ENCODE results near the gene OPHN1. TPM values are rescaled to one million over a fixed set of nuclear protein-coding genes. Genes with fewer than 3 reads are reported as not detected.

OPHN1 gene, protein sequence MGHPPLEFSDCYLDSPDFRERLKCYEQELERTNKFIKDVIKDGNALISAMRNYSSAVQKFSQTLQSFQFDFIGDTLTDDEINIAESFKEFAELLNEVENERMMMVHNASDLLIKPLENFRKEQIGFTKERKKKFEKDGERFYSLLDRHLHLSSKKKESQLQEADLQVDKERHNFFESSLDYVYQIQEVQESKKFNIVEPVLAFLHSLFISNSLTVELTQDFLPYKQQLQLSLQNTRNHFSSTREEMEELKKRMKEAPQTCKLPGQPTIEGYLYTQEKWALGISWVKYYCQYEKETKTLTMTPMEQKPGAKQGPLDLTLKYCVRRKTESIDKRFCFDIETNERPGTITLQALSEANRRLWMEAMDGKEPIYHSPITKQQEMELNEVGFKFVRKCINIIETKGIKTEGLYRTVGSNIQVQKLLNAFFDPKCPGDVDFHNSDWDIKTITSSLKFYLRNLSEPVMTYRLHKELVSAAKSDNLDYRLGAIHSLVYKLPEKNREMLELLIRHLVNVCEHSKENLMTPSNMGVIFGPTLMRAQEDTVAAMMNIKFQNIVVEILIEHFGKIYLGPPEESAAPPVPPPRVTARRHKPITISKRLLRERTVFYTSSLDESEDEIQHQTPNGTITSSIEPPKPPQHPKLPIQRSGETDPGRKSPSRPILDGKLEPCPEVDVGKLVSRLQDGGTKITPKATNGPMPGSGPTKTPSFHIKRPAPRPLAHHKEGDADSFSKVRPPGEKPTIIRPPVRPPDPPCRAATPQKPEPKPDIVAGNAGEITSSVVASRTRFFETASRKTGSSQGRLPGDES
- polyA plus RNA-seq (ENCODE audit: insufficient read length), result 9.8 TPM
- long read RNA-seq, donor 1, result 0 reads
- long read RNA-seq, donor 2, full-length matches to known transcripts, result 1 of 1 reads
- long read RNA-seq, donor 2, partial matches to known transcripts, result 0 of 1 reads
- long read RNA-seq, donor 2, other reads (novel, unspliced or antisense), result 0 of 1 reads
- long read RNA-seq, donor 3, result 0 reads
- long read RNA-seq, donor 4, result 0 reads
- long read RNA-seq, donor 5, result 0 reads
- long read RNA-seq, donor 6, result 0 reads
- long read RNA-seq, donor 7, result 0 reads
- long read RNA-seq, donor 8, full-length matches to known transcripts, result 1 of 1 reads
- long read RNA-seq, donor 8, partial matches to known transcripts, result 0 of 1 reads
- long read RNA-seq, donor 8, other reads (novel, unspliced or antisense), result 0 of 1 reads

DNA sequence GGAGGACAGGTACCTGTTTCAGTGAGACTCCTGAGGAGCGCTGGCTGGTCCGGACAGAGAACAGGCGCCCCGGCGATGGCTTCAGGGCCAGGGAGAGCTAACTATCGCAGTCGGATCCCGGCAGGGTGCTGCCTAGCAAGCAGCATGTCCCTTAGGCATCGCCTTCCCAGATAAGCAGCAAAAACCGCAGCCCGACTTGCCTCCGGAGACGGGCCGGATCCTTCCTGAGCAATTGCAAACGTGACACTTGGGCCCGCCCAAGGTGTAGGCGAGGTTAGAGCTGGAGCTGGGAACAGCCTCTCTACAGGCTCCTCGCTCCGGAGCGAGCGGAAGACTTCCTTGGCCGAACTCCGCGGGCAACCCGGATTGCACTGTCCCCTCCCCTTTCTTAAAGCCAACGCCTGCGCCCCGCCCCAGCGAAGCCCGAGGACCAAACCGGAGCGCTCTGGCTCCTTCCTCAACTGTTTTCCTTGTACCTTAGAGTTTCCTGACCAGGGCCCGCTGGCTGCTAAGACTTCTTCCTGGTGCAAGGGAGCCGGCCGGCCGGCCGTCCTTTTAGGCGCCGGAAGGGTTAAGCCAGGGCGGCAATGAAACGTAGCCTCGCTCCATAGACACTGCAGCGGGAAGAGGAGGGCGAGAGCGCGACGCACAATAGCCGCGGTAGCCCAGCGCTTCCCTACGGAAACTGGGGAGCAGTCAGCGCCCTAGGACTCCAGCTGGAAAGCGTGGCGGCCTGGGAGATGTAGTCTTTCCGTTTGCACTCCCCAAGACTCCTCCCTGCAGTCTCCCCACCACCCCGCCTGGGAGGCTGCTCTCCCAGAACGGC, at the start of gene OPHN1:
TSS of gene OPHN1 (minus strand) at position 341 of the 826 bp plus-strand sequence. CDS start 475 bp downstream, outside the sequence.
- DNase-seq, result peak; percentile 50

DNA sequence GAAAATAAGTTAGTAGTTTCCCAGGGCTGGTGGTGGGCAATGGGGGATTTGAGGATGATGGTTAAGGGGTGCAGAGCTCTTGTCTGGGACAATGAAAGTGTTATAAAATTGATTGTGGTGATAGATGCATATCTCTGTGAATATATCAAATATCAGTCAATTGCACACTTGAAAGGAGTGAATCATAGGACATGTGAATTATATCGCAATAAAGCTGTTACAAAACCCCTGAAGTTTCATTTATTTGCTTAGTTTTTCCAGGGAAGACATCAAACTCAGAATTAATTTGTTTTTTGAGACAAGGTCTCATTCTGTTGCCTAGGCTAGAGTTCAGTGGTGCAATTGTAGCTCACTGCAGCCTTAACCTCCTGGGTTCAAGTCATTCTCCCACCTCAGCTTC, 47.7 kb upstream of the OPHN1 start:
- no peak for DNase-seq

DNA sequence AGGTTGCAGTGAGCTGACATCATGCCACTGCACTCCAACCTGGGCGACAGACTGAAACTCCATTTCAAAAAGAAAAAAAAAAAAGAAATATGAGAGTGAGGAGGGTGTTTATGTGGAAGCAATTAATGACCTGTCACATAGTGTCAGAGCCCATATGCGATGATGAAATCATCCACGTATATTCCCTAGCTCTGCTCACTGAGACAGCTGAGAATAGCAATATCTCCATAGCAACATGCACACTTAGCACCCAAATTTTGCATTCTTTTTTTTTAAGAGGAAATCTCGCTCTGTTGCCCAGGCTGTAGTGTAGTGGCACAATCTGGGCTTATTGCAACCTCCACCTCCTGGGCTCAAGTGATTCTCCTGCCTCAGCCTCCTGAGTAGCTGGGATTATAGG, 31.5 kb upstream of the OPHN1 start:
- no peak for DNase-seq

DNA sequence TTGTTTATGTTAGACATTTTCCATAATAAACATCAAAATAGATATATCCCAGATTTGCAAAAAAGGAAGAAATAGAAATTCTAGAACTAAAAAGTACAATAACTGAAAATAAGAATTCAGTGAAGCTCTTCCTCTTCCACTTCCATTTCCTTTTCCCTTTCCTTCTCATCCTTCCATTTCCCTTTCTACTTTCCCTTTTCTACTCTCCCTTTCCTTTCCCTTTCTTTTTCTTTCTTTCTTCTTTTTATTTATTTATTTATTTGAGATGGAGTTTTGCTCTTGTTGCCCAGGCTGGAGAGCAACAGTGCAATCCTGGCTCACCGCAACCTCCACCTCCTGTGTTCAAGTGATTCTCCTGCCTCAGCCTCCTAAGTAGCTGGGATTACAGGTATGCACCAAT, 30.6 kb upstream of the OPHN1 start:
- DNase-seq, result no peak

DNA sequence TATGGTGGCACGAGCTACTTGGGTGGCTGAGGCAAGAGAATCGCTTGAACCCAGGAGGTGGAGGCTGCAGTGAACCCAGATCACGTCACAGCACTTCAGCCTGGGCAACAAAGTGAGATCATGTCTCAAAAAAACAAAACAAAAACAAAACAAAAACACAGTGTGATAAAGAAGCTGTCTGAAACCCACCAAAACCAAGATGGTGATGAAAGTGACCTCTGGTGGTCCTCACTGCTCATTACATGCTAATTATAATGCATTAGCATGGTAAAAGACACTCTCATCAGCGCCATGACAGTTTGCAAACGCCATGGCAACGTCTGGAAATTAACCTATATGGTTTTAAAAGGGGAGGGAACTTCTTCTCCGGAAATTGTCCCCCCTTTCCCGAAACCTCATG, 29.4 kb upstream of the OPHN1 start:
- DNase-seq, result peak; percentile 25

DNA sequence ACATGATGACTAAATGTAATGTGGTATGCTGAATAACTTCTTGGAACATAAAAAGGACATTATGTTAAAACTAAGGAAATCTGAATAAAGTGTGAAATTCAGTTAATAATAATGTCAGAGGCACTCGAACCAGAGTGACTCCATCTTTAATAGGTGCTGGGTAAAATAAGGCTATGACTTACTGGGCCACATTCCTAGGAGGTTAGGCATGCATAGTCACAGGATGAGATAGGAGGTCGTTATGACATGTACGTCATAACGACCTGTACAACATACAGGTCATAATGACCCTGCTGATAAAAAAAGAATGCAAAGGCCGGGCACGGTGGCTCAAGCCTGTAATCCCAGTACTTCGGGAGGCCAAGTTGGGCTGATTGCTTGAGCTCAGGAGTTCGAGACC, 28.9 kb upstream of the OPHN1 start:
- DNase-seq, result no peak

DNA sequence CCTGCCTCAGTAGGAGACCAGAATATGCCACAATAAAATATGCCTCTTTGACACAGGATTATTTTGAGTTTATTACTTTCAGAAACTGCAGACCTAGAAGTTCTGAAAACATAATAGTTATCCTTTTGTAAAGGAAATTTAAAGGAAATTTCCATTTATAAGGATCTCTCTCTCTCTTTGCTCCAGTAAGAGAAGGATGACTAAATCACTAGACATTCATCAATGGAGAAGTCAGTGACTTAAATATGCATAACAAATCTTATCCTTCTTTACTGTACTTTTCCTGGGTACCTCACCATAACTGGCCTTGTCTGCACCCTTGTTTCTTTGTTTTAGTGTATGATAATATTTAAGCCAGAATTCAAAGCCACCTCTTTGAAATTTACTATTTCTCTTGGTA, 28.3 kb upstream of the OPHN1 start:
- DNase-seq, result no peak

DNA sequence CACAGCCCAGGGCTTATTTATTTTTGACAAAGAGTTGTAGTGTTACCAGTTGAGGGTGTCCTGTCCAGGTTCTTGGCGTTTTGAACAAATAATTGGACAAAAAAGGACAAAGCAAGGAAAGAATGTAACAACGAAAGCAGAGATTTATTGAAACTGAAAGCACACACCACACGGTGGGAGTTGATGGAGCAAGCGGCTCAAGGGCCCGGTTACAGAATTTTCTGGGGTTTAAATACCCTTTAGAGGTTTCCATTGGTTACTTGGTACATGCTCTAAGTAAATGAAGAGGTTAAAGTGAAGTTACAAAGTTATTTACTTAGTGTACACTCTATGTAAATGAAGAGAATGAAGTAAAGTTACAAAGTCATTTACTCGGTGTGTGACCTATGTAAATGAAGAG, 27.8 kb upstream of the OPHN1 start:
- no peak for DNase-seq

DNA sequence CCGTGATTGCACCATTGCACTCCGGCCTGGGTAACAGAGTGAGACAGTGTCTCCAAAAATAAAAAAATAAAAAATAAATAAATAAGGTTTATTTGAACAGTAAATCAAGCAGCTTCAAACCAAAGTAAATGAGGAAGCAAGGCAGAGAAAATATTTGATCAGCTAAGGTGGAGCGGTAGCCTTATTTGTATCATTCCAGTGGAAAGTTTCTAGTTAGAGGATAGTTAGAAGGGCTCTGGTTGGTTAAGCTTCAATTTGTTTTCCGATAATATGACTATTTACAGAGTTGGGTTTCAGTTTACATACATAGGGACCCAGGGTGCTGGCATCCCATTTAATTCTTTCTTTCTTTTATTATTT, 21.8 kb upstream of the OPHN1 start:
- DNase-seq, result no peak

DNA sequence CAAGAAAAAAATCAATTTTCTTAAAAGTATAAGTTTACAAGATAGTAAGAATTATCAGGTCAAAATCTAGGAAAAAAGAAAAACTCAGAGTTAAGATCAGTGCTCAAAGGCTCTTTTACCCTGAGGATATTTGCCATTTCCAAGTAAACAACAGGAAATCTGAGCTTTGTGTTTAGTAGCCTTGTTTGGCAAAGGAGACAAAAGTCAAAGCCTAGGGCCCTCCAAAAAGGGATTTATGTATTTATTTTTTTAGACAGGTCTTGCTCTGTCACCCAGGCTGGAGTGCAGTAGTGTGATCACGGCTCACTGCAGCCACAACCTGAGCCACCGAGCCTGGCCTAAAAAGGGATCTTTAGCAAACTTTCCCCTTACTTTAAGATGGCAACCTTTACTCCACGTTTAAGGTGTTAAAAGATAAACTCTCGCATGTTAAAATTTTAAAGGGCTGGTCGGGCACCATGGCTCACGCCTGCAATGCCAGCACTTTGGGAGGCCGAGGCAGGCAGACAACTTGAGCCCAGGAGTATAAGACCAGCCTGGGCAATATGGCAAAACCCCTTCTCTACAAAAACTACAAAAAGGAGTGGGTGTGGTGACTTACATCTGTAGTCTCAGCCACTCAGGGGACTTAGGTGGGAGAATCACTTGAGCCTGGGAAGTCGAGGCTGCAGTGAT, 21.3 kb upstream of the OPHN1 start:
- DNase-seq, result no peak

DNA sequence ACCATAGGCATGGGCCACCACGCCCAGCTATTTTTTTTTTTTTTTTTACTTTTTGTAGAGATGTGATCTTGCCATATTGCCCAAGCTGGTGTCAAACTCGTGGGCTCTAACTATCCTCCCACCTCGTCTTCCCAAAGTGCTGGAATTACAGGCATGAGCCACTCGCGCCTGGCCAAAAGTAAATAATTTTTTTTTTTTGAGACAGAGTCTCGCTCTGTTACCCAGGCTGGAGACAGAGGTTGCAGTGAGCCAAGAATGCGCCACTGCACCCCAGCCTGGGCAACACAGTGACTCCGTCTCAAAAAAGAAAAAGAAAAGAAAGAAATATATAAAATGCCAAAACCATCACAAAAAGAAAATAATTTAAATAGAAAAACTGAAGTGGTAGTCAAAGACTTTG, 18.4 kb upstream of the OPHN1 start:
- no peak for DNase-seq

DNA sequence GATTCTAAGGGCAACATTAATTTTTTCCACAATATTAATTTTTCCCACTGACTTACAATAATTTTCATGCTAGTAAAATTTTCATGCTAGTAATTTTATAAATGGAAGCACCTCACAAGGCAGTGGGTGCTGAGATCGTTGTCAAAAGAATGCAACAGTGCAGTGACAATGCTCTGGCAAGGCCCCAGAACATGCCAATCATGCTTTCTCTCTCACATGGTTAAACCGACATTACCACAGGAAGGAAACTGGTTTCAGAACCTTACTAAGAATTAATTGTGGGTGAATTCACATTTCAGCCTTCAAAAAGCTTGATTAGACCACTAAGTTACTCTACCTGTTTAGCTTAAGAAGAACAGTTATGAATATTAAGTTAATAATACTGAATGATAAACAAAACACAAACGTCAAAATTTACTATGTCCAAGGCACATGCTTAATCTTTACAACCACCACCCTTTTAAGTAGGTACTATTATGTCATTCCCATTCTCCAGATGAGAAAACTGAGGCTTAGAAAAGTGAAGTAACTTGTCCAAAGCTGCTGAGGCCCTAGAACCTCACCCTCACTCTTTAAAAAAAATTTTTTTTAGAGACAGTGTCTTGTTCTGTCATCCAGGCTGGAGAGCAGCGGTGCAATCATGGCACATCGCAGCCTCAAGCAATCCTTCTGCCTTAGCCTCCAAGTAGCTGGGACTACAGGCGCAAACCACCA, 10.0 kb upstream of the OPHN1 start:
- no peak for DNase-seq

DNA sequence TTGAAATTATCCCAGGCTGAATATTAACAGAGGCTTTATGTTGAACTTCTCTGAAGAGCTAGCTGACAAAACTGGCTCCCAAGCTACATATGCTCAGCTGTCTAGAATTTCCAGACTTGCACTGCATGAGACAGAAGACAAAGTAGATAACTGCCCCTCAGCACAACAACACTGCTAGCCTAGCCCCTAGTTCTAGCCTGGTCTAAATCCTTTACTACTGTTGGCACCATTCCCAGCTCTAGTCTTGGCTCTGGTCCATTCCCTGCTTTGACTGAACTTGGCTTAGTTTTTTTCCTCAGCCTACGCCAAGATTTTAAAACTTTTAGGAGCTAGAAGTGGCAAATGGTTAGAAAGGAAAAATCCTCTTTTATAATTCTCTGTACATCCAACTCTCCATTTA, 7.6 kb upstream of the OPHN1 start:
- peak; percentile 74 for DNase-seq

DNA sequence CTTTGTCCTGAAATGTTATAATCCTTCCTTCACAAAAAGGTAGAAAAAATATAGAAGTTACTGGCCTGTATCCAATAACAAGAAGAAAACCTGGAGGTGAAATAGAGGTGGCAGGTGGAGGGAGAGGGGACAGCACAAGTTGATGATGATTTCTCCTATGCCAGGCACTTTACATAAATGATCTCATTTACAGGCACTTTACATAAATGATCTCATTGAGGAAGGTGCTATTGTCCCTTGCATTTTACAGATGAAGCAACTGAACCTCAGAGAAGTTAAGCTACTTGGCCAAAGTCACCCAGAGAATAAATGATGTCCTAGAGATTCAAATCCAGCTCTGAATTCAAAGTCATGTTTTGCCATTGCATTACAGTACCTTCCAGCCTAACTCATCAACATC, 7.1 kb upstream of the OPHN1 start:
- DNase-seq, result no peak

DNA sequence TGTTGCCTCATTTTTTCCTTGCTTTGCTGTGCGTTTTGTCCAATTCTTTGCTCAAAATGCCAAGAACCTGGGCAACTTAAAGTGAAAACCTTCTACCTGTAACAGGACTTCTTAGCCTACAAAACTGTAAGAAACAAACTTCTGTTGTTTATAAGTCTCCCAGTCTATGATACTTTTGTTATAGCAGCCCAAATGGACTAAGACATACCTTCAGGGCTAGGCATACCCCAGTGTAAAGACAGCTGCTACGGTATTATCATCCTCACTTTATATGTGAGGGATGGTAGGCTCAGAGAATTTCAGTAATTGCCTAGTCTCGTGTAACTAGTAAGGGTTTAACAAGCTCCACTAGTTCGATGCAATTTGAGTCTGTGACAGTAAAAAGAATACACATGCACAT, 6.0 kb upstream of the OPHN1 start:
- no peak for DNase-seq

DNA sequence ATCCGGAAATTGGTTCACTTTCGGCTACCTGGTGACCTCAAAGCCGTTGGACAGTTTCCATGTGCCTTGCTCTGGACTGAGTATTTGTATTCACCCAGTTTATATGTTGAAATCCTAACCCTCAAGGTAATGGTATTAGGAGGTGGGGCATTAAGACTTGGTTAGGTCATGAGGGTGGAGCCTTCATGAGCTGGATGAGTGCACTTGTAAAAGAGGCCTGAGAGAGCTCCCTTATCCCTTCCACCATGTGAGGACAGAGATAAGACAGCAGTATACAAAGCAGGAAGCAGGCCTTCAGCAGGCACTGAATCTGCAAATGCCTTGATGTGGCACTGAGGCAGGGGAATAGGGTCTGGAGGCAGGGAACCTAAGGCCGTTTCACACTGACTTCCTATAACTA, 5.3 kb upstream of the OPHN1 start:
- no peak for DNase-seq

DNA sequence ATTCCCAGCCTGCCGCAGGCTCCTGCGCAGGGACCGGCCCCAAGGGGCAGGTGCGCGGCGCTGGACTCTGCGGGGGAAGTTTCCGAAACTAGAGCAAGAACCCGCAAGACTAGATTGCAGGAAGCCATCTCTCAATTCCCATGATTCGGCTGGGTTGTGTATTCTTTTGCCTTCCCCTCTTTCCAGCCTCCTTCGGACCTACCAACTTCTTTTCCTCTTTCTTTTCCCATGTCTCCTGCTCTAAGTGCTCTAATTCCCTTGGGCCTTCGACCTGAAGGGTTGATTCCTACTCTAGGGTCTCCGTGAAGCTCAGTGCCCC, 645 bp upstream of the OPHN1 start:
- no peak for DNase-seq

DNA sequence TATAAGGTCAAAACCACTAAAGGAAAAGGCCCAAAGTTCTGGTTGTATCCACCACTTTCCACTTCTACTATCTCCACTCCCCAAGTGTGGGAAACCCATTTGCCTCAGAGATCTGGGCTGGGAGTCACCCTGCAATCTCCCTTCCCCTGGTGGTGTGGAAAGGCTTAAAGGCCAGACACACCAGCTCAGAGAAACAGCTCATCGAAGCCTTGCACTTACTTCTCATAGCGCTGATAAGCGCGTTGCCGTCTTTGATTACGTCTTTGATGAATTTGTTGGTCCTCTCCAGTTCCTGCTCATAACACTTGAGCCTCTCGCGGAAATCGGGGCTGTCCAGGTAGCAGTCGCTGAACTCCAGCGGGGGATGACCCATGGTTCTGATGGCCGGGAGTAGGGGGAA, 647 bp downstream of the OPHN1 start:
- peak; percentile 4 for DNase-seq

DNA sequence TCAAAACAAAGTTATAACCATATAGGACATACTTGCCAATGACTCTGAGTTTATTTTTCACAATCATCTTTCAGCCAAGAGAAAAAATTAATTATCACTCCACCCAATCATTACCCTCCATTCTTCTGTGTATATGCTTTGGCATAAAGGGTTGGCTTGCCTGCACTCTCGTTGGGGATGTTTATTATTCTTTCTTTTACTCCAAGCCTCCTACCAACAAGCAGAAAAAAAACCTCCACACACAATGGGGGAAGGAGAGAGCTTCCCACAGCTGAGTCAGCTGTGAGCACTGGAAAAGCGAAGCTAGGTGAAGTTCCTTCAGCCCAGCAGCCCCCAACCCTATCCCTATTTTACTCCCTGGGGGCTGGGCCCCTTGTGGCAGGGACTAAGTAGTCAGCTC, 1.5 kb downstream of the OPHN1 start:
- no peak for DNase-seq

DNA sequence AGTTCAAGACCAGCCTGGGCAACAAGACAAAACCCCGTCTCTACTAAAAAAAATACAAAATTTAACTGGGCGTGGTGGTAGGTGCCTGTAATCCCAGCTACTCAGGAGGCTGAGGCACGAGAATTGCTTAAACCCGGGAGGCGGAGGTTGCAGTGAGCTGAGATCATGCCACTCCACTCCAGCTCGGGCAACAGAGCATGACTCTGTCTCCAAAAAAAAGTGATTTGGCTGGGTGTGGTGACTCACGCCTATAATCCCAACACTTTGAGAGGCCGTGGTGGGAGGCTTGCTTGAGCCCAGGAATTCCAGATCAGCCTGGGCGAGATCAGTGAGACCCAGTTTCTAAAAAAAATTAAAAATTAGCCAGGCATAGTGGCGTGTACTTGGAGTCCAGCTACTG, 4.1 kb downstream of the OPHN1 start:
- DNase-seq, result no peak

DNA sequence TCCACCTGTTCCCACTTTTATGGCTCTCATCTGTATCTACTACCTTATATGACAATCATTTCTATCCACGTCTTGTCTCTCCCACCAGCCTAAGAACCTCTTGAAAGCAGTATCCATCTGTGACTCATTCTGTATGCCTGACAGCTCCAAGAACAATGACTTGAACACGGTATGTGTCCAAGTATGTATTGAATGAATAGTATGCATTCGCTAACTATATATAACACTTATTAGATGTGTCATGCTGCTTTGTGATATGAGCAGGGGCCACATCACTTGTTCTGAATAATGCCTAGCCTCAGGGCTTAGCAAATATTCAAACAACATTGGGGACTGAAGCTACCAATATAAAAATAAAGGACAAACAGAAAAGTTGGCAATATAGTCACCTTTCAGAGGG, 4.9 kb downstream of the OPHN1 start:
- no peak for DNase-seq
